Adrenal gland (tissue), 12 donors: ENCODE measurements around the gene SEPTIN2. TPM values are rescaled to one million over a fixed set of nuclear protein-coding genes. Genes with fewer than 3 reads are reported as not detected.

Experiments used
- DNase-seq, 7 donors: peaks; one replicate each; pipeline ENCODE4 v3.0.0-alpha.2; 2019 to 2020
- H3K27ac ChIP-seq, 5 donors: fragments of 200-600 bp; sonication (generic) in 4 of 5; 1 replicate in 3 of 5; 2 replicates in 2 of 5; pipeline versions ENCODE4 v1.5.1 to v1.8.0; 2016 to 2020; ENCODE audit warnings: mild to moderate bottlenecking in 1 of 5
- H3K27me3 ChIP-seq: fragments of 200-600 bp; 2 replicates; pipeline ENCODE4 v1.8.0; 2021
- H3K36me3 ChIP-seq, 2 donors: fragments of 200-600 bp; replicated peaks in 1 of 2; 1 replicate in 1 of 2; 2 replicates in 1 of 2; pipeline versions ENCODE4 v1.5.1 to v1.8.0; 2018 to 2022
- H3K4me1 ChIP-seq, 2 donors: fragments of 200-600 bp; replicated peaks in 1 of 2; 1 replicate in 1 of 2; 2 replicates in 1 of 2; pipeline versions ENCODE4 v1.5.1 to v1.8.0; 2018 to 2021
- H3K4me3 ChIP-seq, 4 donors: fragments of 200-600 bp; sonication (generic) in 3 of 4; one replicate each; pipeline ENCODE4 v1.5.1; 2016 to 2018
- H3K9me3 ChIP-seq, 3 donors: fragments of 200-600 bp; sonication (generic) in 1 of 3; replicated peaks in 1 of 3; 1 replicate in 2 of 3; 2 replicates in 1 of 3; pipeline versions ENCODE4 v1.5.1 to v1.8.0; 2016 to 2021
- POLR2A ChIP-seq, 2 donors: fragments of 450-650 bp; IDR thresholded peaks; one replicate each; pipeline ENCODE4 v1.6.1; 2017; ENCODE audit warnings: antibody characterized with exemption in 2 of 2, mild to moderate bottlenecking in 2 of 2, moderate library complexity in 1 of 2
- WGBS, 4 donors: extraction: QIAGEN DNeasy Blood & Tissue Kit in 2 of 4; methylation state at CpG; one replicate each; pipeline versions ENCODE4 v1.1.5 to v1.1.7; 2013 to 2017; 5-methylcytosine and 5-hydroxymethylcytosine counted together
- intact Hi-C, 2 donors: fragments of 100-400 bp; cut with DNase I; formaldehyde crosslinking; loops; one replicate each; pipeline versions ENCODE4 v1.14.1 to v1.15.0; 2022 to 2023
- polyA plus RNA-seq, 3 donors: library from polyadenylated mRNA; stranded (reverse); fragments of 200-250 nt in 2 of 3; fragments of 350-450 nt in 1 of 3; fragmentation: Illumina TruSeq in 1 of 3; extraction: RNeasy Lipid Tissue Mini Kit (QIAGEN cat#74804) in 1 of 3; gene quantifications; one replicate each; pipeline ENCODE4 v1.2.3, GENCODE V29; 2013 to 2014
- total RNA-seq, 9 donors: library from RNA; depleted of rRNA in 4 of 9; stranded (reverse); fragments of >200 nt in 4 of 9; fragments of 120-200 nt in 1 of 9; fragmentation: NEBNext Ultra II Directional in 1 of 9; extraction: Animal tissue kit (Norgen Biotek cat#: 25700) in 1 of 9; gene quantifications; one replicate each; pipeline versions ENCODE4 v1.1.0 to v1.2.4, GENCODE V29; 2013 to 2023
- TF ChIP-seq, protein P1 (sequence below), 6 experiments: fragments of 450-650 bp in 4 of 6; fragments of 200-600 bp in 2 of 6; sonication (generic) in 1 of 6; IDR thresholded peaks; 1 replicate in 5 of 6; 2 replicates in 1 of 6; pipeline versions ENCODE4 v1.5.1 to v1.8.0; 2016 to 2021; ENCODE audit warnings: antibody characterized with exemption in 6 of 6, mild to moderate bottlenecking in 2 of 6, moderate library complexity in 1 of 6
- donor health status: healthy with polysubstance abuse.
- donor health status: Bipolar disorder and iron deficiency.
- donor health status: DM: yes; HTN: yes; CAD: no.
- donor health status: DM: no; HTN: no; CAD: no.
- donor health status: DM: no; HTN: no; CAD: no.
- donor health status: DM: yes; HTN: yes; CAD: no.

The SEPTIN2 gene
- total and polyA plus RNA-seq, 12 donors: 108 to 368 (median 251) TPM

DNA sequence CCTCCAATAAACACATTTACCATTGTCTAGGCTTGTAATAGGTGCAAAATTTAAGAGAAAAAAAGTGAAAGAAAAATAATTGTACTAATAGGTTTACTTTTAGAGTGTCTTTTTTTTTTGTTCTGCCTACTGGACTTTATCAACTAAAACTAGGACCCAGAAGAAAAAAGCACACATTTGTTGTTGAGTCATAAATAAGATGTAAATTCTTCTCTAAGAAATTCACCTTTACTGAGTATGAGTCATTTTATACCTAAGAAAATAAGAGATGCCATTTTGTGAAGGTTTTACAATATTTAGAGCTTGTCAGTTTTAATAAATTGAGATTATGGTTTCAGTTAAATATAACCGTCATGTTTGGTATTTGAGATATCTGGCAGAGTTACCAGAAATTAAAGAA is 59.6 kb downstream of the SEPTIN2 start:
- H3K27me3 ChIP-seq: no peaks in the 10 kb centered on the region
- 85 to 90% (median 86%) methylated on average over 1 of the region's 1 CpG for WGBS, 4 donors
- no peaks in the 10 kb centered on the region for H3K36me3 ChIP-seq
- H3K4me1 ChIP-seq: peaks cover 0 to 22% of the 10 kb centered on the region in 2 donors
- H3K9me3 ChIP-seq: no peaks in the 10 kb centered on the region
- H3K27ac ChIP-seq: no peak overlapping the region
- H3K4me3 ChIP-seq: no peak overlapping the region
- no peak for TF ChIP-seq POLR2A (IDR thresholded peaks at IDR 0.05)
- TF ChIP-seq, protein P1, sequence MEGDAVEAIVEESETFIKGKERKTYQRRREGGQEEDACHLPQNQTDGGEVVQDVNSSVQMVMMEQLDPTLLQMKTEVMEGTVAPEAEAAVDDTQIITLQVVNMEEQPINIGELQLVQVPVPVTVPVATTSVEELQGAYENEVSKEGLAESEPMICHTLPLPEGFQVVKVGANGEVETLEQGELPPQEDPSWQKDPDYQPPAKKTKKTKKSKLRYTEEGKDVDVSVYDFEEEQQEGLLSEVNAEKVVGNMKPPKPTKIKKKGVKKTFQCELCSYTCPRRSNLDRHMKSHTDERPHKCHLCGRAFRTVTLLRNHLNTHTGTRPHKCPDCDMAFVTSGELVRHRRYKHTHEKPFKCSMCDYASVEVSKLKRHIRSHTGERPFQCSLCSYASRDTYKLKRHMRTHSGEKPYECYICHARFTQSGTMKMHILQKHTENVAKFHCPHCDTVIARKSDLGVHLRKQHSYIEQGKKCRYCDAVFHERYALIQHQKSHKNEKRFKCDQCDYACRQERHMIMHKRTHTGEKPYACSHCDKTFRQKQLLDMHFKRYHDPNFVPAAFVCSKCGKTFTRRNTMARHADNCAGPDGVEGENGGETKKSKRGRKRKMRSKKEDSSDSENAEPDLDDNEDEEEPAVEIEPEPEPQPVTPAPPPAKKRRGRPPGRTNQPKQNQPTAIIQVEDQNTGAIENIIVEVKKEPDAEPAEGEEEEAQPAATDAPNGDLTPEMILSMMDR (IDR thresholded peaks at IDR 0.05): no peak
- intact Hi-C loops: no loop called here
- DNase-seq: no peak

DNA sequence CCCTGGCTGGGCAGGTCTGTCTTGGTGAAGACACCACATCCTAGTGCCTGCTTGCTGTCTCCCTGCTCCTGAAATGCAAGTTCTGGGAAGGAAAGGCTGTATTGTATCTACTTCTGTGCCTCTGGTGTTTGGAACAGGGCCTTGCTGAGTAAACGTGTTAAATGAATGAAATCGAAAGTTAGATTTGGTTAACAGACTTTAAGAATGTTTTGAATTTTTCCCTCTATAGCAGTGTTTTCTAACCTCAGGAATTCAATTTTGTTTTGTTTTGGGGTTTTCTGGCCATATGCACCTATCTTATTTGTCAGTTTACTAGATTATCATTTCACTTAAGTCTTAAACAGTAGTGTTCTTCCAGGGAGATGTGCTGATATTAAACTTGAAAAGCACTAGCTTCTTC is 61.1 kb downstream of the SEPTIN2 start:
- Histone ChIP-seq H3K4me3 (no peak overlapping the region), H3K4me1 (peaks cover 0 to 31% of the 10 kb centered on the region in 2 donors), H3K36me3 (no peaks in the 10 kb centered on the region), H3K9me3 (no peaks in the 10 kb centered on the region), H3K27ac (no peak overlapping the region), H3K27me3 (no peaks in the 10 kb centered on the region)
- WGBS, 4 donors: 90 to 97% (median 95%) methylated on average over 2 of the region's 2 CpGs
- intact Hi-C loops: no loop called here
- no peak for TF ChIP-seq POLR2A (IDR thresholded peaks at IDR 0.05)
- TF ChIP-seq, protein P1 (IDR thresholded peaks at IDR 0.05): no peak
- DNase-seq: no peak

DNA sequence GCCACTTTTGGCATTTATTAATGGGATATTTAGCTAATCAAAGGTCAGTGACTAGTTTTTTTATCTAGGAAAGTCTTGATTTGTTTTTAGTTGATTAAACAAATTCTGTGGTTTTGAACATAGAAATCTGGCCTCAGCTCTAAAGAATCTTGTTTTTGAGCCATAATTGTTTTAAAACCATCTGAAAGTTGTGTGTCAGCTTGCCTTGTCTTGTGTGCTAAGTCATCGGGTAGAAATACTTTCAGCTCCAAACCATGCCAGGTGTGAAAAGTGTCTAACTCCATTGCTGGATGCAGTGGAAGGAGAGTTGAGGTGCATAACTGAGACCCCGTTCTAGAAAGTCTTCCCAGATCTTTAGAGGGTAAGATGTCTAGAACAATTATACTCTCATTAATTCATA is 63.1 kb downstream of the SEPTIN2 start:
- no peak overlapping the region for H3K4me3 ChIP-seq
- TF ChIP-seq POLR2A (IDR thresholded peaks at IDR 0.05): no peak
- TF ChIP-seq, protein P1 (IDR thresholded peaks at IDR 0.05): no peak
- 49 to 60% (median 56%) methylated on average over 2 of the region's 2 CpGs for WGBS, 4 donors
- no peaks in the 10 kb centered on the region for H3K27me3 ChIP-seq
- H3K4me1 ChIP-seq: peaks cover 0 to 38% of the 10 kb centered on the region in 2 donors
- no peaks in the 10 kb centered on the region for H3K36me3 ChIP-seq
- peak overlapping the region in 2 of 5 donors; percentile 45 to 46 for H3K27ac ChIP-seq
- DNase-seq: no peak
- no peaks in the 10 kb centered on the region for H3K9me3 ChIP-seq
- intact Hi-C loops: no loop called here

DNA sequence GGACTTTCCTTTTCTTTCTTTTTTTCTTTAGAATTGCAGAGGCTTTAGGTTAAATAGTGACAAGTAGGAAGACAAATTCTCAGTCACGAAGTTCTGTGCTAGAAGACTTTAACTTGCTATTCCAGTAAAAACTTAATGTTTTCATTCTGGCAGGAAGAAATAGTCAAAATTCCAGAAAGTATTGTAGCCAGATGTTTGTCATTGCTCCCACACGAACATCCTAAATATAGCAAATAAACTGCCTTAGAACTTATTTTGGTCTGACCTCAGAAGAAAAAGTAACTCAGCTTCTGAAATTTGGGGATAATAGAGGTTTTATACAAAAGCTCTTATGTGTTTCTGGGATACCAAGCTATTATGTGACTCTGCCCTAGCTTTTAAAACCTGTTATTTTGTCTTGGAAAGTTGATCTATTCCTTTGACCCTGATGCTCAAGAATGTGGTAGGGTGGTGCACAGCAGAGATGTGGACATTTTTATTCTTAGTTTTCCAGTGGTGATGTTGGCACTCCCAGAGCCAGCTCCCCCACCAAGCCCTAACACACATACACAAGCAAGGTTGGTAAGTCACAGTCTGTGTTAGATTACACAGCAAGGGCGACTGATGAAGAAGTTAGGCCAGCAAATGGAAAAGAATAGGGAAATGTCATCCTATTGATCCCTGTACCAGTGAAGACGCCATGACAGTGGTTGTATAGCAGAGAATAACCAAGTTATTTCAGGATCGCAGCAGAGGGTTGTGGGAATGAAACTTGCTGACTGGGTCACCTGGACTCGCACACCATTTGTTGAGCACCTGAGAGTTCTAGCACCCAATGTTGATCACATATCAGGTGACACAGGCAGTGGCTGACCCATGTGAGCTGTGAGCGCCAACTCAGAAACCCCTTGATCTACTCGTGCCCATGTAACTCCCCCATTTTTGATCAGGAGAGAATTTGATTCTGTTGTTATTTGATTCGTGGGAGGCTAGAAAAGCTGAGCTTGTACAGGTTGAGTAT is 64.1 kb downstream of the SEPTIN2 start:
- Histone ChIP-seq H3K27ac (peak overlapping the region in 2 of 5 donors; percentile 46 to 59), H3K36me3 (no peaks in the 10 kb centered on the region), H3K4me1 (peaks cover 0 to 41% of the 10 kb centered on the region in 2 donors), H3K9me3 (no peaks in the 10 kb centered on the region), H3K27me3 (no peaks in the 10 kb centered on the region), H3K4me3 (no peak overlapping the region)
- TF ChIP-seq, protein P1 (IDR thresholded peaks at IDR 0.05): no peak
- WGBS, 4 donors: 79 to 83% (median 82%) methylated on average over 9 of the region's 9 CpGs
- intact Hi-C loops: no loop called here
- DNase-seq: no peak
